HG03064 (cell line): ENCODE measurements around the gene AFAP1.

Experiments
- ATAC-seq: cut with Tn5 transposase; IDR thresholded peaks from one replicate; pipeline ENCODE4 v1.9.1; 2021; ENCODE audit warnings: low read depth; ENCODE audit not compliant: unreplicated experiment

AFAP1 gene

GRCh38 chr4:7713757-7714156 is 225.9 kb downstream of the AFAP1 start:
- ATAC-seq: no peak

DNA sequence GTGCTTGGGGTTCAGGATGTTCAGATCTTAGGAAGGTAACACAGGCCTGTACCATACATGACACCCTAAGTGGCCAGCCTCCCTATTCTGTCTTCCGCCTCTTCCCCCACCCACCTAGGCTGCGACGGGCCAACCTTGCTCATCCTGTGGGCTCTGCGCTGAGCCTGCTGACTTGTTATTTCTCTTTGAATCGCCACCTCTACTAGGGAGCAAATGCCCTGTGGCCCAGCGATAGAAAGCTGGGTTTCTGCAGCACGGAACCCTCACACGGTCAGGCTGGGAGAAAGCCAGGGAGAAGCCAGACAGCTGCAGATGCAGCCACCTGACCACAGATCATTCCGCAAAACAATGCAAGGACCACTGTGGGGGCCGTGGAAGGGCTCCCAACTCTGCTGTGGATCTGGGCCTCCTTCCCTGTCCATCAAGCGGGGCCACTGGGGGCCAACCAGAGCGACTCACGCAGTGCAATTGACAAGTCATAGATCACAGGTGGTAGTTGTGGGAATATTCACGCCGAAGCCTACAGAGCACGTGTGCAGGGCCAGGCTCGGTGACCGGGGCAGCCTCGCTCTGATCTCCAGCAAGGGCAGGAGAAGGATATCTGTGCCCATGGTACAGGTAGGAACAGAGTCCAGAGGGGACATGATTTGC is 227.5 kb downstream of the AFAP1 start:
- ATAC-seq: no peak

GRCh38 chr4:7711307-7711963 is 228.2 kb downstream of the AFAP1 start:
- no peak for ATAC-seq

GRCh38 chr4:7710576-7711306 is 228.9 kb downstream of the AFAP1 start:
- ATAC-seq: no peak

GRCh38 chr4:7710126-7710525 is 229.5 kb downstream of the AFAP1 start:
- no peak for ATAC-seq

DNA sequence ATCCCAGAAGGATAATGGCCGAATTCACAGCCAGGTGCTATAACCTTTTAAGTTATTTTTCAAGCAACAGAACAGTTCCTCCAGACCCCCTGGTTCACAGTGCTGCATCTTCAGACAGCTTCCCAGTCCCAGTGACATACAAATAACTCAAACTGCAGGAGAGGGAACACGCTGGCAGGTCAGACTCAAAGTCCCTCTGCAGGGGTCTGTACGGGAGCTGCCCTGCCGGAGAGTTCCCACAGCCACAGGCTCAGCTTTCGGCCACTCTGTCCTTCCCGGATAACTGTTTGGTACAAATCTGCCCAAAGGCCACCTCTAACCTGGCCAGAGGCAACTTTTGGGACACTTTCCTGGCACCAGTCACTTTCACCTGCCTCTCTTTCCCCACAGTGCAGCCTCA is 230.2 kb downstream of the AFAP1 start:
- ATAC-seq: no peak

DNA sequence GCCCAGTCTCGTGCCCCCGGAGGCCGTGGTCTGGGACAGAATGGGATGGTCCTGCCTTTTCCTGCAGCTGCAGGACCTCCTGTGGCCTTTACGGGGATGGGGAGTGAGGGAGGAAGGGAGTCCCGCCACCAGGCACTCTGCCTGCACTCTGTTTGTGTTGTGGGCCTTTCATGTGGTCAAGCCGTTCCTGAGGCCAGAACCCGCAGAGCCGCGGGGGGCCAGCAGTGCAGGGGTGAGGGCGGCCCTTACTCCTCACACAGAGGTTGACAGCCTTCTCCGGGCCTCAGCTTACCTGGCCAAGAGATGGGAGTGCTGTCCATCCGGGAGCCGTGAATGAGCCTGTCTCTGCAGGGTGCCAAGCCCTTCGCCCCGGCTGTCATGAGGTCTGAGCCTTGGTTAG is 230.7 kb downstream of the AFAP1 start:
- no peak for ATAC-seq
